Right atrium auricular region (tissue), 2 donors: Measurements from ENCODE around the gene ARMC8. TPM values are rescaled to one million over a fixed set of nuclear protein-coding genes. Genes with fewer than 3 reads are reported as not detected.
A peak's percentile ranks its signal among the peaks of the same experiment; 100 is the strongest.

ENCODE experiments used
- DNase-seq: peaks from one replicate; pipeline ENCODE4 v3.0.0-alpha.2; 2019; ENCODE audit warnings: low spot score
- H3K27ac ChIP-seq, 2 donors: fragments of 200-600 bp; sonication (generic); 1 replicate in 1 of 2; 2 replicates in 1 of 2; pipeline ENCODE4 v1.5.1; 2016 to 2019
- H3K27me3 ChIP-seq, 2 donors: fragments of 200-600 bp; sonication (generic); one replicate each; pipeline versions ENCODE4 v1.5.1 to v1.6.0; 2017 to 2019
- H3K36me3 ChIP-seq: fragments of 200-600 bp; sonication (generic); one replicate; pipeline ENCODE4 v1.5.1; 2016
- H3K4me1 ChIP-seq, 2 donors: fragments of 200-600 bp; sonication (generic); one replicate each; pipeline versions ENCODE4 v1.5.1 to v1.6.0; 2017 to 2019
- H3K4me3 ChIP-seq, 2 donors: fragments of 200-600 bp; sonication (generic); 1 replicate in 1 of 2; 2 replicates in 1 of 2; pipeline ENCODE4 v1.5.1; 2017 to 2019; ENCODE audit warnings: mild to moderate bottlenecking in 1 of 2, moderate library complexity in 1 of 2
- H3K9me3 ChIP-seq, 2 donors: fragments of 200-600 bp; sonication (generic); one replicate each; pipeline ENCODE4 v1.5.1; 2019
- total RNA-seq, 2 donors: library from RNA; depleted of rRNA; stranded (reverse); fragments of >200 nt; gene quantifications; one replicate each; pipeline ENCODE4 v1.1.0, GENCODE V29; 2016
- TF ChIP-seq, protein P1 (sequence below), 2 donors: fragments of 200-600 bp; sonication (generic); IDR thresholded peaks; one replicate each; pipeline ENCODE4 v1.5.1; 2019; ENCODE audit warnings: antibody characterized with exemption in 2 of 2

ARMC8 gene
- total RNA-seq, 2 donors from 2014 or later, result 28.6 to 33.8 TPM

DNA sequence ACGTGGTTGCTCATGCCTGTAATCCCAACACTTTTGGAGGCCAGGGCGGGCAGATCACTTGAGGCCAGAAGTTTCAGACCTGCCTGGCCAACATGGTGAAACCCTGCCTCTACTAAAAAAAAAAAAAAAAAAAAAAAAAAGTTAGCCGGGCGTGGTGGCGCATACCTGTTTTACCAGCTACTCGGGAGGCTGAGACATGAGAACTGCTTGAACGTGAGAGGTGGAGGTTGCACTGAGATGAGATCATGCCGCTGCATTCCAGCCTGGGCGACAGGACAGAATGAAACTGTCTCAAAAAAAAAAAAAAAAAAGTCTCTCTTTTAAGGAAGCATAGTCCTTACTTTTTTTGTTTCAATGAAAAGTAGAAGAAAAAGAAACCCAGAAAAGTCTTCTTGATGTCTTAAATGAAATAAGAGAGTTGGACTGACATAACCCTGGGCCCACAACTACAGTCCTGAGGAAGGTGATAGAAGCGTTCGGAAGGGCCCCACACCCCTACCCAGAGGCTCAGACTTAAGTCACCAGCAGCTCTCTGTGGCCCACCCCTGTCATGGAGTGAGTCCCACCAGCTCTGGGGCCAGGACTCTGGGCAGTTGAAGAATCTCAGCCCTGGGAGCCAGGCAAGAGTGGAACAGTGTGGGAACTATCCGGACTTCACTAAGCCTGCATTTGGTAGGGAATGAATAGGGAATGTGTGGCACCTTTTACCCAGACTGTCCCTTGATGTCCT is 139.9 kb downstream of the ARMC8 start:
- H3K9me3 ChIP-seq, result no peaks in the 10 kb centered on the region
- peaks cover 0 to 18% of the 10 kb centered on the region in 2 donors for H3K4me1 ChIP-seq
- H3K27me3 ChIP-seq, result no peaks in the 10 kb centered on the region
- H3K27ac ChIP-seq, result no peak overlapping the region
- no peaks in the 10 kb centered on the region for H3K36me3 ChIP-seq
- no peak overlapping the region for H3K4me3 ChIP-seq
- no peak for DNase-seq
- TF ChIP-seq, protein P1, sequence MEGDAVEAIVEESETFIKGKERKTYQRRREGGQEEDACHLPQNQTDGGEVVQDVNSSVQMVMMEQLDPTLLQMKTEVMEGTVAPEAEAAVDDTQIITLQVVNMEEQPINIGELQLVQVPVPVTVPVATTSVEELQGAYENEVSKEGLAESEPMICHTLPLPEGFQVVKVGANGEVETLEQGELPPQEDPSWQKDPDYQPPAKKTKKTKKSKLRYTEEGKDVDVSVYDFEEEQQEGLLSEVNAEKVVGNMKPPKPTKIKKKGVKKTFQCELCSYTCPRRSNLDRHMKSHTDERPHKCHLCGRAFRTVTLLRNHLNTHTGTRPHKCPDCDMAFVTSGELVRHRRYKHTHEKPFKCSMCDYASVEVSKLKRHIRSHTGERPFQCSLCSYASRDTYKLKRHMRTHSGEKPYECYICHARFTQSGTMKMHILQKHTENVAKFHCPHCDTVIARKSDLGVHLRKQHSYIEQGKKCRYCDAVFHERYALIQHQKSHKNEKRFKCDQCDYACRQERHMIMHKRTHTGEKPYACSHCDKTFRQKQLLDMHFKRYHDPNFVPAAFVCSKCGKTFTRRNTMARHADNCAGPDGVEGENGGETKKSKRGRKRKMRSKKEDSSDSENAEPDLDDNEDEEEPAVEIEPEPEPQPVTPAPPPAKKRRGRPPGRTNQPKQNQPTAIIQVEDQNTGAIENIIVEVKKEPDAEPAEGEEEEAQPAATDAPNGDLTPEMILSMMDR (IDR thresholded peaks at IDR 0.05), result no peak

DNA sequence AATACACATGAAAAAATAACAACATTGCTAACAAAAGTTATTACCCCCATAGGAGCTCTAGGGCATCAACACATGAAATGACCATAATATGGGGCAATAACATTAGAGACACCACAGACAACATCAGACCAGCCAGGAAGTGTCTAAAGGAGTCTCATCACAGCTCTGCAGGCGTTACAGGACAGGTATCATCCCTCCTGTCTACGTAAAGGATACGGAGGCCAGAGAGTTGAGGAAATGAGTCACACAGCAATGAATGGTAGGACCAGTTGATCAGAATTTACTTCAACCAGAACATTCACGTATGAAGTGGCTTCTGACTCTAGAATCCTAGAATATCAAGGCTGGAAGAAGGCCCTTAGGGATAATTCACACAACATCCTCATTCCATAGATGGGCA is 140.7 kb downstream of the ARMC8 start:
- Histone ChIP-seq H3K27ac (no peak overlapping the region), H3K36me3 (no peaks in the 10 kb centered on the region), H3K27me3 (no peaks in the 10 kb centered on the region), H3K4me1 (peaks cover 0 to 18% of the 10 kb centered on the region in 2 donors), H3K4me3 (no peak overlapping the region), H3K9me3 (no peaks in the 10 kb centered on the region)
- DNase-seq, result no peak
- TF ChIP-seq, protein P1 (IDR thresholded peaks at IDR 0.05), result no peak

DNA sequence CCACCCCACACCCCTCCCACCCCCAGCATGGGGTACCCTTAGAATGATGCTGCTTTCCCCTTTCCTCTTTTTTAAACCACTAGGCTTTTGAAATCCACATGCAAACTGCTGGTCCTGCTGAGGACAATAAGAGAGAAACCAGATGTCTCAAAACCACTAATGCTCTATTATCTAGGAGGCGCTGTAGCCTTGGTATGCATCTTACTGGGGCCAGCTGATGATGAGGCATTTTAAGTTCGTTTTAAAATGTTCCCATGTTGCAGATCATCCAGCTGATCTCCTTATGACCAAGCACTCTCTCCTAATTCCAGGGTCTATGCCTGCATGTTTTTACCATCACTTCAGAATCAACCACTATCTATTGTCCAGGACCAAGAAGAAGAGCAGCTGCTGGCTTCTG is 141.2 kb downstream of the ARMC8 start:
- H3K27me3 ChIP-seq, result no peaks in the 10 kb centered on the region
- no peaks in the 10 kb centered on the region for H3K36me3 ChIP-seq
- no peaks in the 10 kb centered on the region for H3K9me3 ChIP-seq
- H3K4me3 ChIP-seq, result no peak overlapping the region
- no peak for DNase-seq
- no peak overlapping the region for H3K27ac ChIP-seq
- peaks cover 0 to 18% of the 10 kb centered on the region in 2 donors for H3K4me1 ChIP-seq
- TF ChIP-seq, protein P1 (IDR thresholded peaks at IDR 0.05), result no peak

DNA sequence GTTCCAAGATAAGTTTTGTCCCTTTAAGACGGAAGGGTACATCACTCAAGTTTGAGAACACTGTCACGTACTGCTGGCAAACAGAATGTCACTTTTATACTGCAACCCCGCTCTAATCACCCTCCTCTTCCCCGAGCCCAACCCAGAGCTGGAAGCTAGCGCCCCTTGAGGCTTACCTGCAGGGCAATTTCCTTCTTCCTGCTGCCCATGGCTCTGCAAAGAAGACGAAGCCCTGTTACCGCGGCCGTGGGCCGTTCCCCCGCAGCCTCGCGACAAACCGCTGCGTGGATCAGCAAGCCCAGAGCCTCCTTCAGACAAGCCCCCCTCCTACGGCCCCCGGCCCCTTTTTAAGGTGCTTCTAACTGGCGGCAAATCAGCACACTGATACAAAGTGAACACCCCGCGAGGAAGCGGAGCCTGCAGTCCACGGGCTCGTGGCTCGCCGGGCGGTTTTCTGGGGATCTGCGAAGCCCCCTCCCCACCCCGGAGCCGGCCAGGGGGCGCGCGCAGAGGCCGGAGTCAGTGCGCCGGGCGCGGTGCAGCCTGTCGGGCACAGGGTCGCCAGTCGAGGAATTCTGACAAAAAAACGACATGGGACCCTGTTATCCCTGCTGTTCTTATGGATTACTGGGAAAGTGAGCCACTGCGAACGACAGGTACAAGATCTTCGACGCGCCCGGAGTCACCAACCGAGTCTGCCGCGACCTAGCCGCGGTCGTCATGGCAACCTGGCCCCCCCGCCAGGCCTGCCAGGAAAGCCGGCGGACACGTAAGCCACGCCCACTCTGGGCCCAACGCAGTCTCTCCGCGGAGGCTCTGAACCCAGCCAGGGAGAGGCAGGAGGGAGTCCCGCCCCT is 142.3 kb downstream of the ARMC8 start, which contains the start of gene NME9:
TSS of gene NME9 (minus strand) at position 725 of the 857 bp plus-strand sequence. CDS start at position 209, 516 bp downstream.
- no peaks in the 10 kb centered on the region for H3K36me3 ChIP-seq
- H3K4me3 ChIP-seq, result peak within 1 kb of the TSS; percentile 67 to 75
- H3K27ac ChIP-seq, result peak within 1 kb of the TSS; percentile 60 to 69
- TF ChIP-seq, protein P1 (IDR thresholded peaks at IDR 0.05), result peak; percentile 33 to 66
- no peaks in the 10 kb centered on the region for H3K27me3 ChIP-seq
- peak; percentile 88 for DNase-seq
- peaks cover 0 to 18% of the 10 kb centered on the region in 2 donors for H3K4me1 ChIP-seq
- no peaks in the 10 kb centered on the region for H3K9me3 ChIP-seq

DNA sequence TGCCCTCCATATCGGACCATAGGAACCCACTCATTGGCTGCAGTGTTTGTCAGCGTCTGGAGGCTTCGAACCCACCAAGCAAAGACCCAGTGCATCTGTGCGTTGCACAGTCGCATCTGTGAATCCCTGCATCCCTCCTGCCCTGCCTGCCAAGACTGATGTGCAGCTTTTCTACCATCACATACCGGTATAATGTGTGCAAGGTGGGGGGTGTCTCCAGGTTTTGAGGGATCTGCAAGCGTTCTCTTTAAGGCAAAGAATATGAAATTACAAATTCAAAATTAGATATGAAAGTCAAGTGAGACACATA is 142.8 kb downstream of the ARMC8 start:
- Histone ChIP-seq H3K9me3 (no peaks in the 10 kb centered on the region), H3K36me3 (no peaks in the 10 kb centered on the region), H3K4me1 (peaks cover 0 to 18% of the 10 kb centered on the region in 2 donors), H3K4me3 (peak overlapping the region; percentile 67 to 75), H3K27me3 (no peaks in the 10 kb centered on the region), H3K27ac (no peak overlapping the region)
- TF ChIP-seq, protein P1 (IDR thresholded peaks at IDR 0.05), result no peak
- DNase-seq, result no peak
